NB4 (cell line): ENCODE measurements around the gene ROR2.

Experiments used
- DNase-seq: peaks from one replicate; pipeline ENCODE4 v3.0.0; 2010; ENCODE audit warnings: low read depth
- H3K4me3 ChIP-seq: one replicate; pipeline ENCODE4 v1.5.1; 2011; ENCODE audit warnings: mild to moderate bottlenecking, low read depth, low read length, moderate library complexity
- CTCF ChIP-seq: IDR thresholded peaks from one replicate; pipeline ENCODE4 v1.5.1; 2012; ENCODE audit warnings: low read depth, low read length
- MYC ChIP-seq: IDR thresholded peaks from 2 replicates; pipeline ENCODE4 v1.6.1; 2011; ENCODE audit warnings: low read depth, low read length
- POLR2A ChIP-seq: IDR thresholded peaks from 2 replicates; pipeline ENCODE4 v1.6.1; 2011; ENCODE audit warnings: mild to moderate bottlenecking; ENCODE audit not compliant: insufficient read length; ENCODE audit errors: extremely low read depth
- TF ChIP-seq, protein P1 (sequence below): IDR thresholded peaks from 2 replicates; pipeline ENCODE4 v1.6.1; 2011; ENCODE audit warnings: low read depth, low read length

ROR2 gene

DNA sequence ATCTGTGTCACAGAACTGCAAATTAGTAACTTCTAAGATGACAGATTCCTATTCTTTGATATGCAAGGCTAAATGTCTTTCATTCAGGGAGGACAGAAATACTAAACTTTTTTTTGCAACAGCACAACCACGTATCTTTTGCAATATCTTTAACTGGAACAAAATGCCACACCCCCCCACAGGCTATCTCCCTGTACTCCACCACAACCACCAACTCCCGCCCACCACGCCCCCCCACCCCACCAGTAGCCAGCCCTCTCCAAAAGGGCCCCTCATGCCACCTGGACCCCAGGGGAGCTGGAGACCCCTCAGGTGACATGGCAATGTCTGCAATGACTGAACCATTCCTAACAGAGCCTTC lies 131.8 kb downstream of the ROR2 start:
- H3K4me3 ChIP-seq: no peak overlapping the region
- TF ChIP-seq POLR2A (no peak), MYC (no peak), CTCF (no peak)
- TF ChIP-seq, protein P1, sequence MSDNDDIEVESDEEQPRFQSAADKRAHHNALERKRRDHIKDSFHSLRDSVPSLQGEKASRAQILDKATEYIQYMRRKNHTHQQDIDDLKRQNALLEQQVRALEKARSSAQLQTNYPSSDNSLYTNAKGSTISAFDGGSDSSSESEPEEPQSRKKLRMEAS: no peak
- DNase-seq: peak; percentile 70

DNA sequence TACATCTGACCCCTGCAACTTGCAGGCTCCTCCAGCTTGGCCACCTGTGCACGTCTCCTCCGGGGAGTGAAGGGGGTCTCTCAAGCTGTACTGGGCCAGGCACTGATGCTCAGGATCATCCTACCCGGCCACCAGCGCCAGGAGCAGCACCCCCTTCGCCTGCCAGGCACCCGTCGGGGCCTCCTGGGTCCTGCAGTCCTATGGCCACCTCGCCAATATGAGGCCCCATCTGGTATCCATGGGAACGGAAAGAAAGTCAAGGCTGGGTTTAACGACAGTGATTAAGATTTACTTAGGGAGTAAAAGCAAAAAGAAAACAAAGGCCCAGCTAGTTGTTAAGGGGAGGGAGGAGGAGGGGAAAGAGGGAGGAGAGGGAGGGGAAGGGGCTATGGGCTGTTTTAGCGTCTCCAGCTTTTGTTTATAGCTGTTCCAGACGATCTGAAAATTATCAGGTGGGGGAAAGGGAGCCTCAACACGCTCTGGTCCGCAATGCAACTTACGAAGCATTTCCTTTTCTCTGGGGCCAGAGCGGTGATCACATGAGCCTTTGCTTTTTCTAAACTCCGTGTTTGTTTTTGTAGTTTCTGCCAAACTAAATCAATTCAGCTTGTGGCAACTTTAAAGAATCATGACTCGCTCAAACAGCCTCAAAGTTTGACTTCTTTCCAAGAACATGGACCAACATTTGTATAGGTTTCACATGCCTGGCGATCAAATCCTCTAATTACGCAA lies 132.4 kb downstream of the ROR2 start:
- peak; percentile 34 for DNase-seq
- no peak for TF ChIP-seq MYC
- TF ChIP-seq CTCF: no peak
- no peak for TF ChIP-seq POLR2A
- TF ChIP-seq, protein P1: no peak
- H3K4me3 ChIP-seq: no peak overlapping the region

GRCh38 chr9:91817106-91817492 lies 132.9 kb downstream of the ROR2 start:
- DNase-seq: no peak
- TF ChIP-seq, protein P1: no peak
- TF ChIP-seq CTCF (no peak), POLR2A (no peak), MYC (no peak)
- no peak overlapping the region for H3K4me3 ChIP-seq

DNA sequence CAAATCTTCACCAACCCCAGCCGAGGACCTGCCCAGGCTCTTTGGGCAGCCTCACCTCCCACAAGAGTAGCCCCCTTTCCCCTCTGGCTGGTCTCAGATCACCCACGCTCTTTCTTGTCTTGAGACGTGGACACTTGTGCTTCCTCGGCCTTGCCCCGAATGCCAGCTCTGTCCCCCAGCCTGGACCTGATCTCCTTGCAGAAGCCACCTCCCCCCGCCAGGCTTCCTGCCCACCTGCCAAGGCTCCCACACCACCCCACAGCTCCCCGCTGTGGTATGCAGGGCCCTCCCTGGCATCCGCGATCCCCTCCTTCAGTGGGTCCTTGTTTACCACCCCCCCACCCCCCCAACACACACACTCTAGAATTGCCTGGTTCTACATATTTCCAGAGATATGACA lies 133.7 kb downstream of the ROR2 start:
- DNase-seq: no peak
- no peak for TF ChIP-seq MYC
- TF ChIP-seq, protein P1: no peak
- no peak for TF ChIP-seq POLR2A
- TF ChIP-seq CTCF: no peak
- no peak overlapping the region for H3K4me3 ChIP-seq

DNA sequence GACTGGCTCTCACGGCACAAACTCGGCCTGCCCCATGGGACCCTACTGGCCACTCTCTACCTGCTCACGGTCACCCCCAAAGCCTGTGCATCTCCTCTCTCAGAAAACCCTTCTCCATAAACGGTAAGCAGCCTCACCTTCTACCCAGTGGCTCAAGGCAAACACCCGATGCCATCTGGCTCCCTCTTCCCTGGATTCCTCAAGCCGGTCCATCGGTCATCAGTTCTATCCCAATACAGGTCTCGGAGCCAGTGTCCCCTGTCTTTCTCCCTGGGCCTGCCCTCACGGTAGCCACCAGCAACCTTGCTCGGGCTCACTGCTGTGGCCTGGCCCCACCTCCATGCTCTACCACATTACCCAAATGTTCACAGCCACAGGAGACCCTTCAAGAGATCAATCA lies 134.1 kb downstream of the ROR2 start:
- H3K4me3 ChIP-seq: no peak overlapping the region
- TF ChIP-seq POLR2A (no peak), MYC (no peak), CTCF (no peak)
- TF ChIP-seq, protein P1: no peak
- no peak for DNase-seq
